ENCODE data around the gene CRTAP.
"Not testable (repeated sequence)": the region's sequence is repeated elsewhere in the genome, so short reads cannot be mapped to it uniquely, and the experiment has no call there.

DNA sequence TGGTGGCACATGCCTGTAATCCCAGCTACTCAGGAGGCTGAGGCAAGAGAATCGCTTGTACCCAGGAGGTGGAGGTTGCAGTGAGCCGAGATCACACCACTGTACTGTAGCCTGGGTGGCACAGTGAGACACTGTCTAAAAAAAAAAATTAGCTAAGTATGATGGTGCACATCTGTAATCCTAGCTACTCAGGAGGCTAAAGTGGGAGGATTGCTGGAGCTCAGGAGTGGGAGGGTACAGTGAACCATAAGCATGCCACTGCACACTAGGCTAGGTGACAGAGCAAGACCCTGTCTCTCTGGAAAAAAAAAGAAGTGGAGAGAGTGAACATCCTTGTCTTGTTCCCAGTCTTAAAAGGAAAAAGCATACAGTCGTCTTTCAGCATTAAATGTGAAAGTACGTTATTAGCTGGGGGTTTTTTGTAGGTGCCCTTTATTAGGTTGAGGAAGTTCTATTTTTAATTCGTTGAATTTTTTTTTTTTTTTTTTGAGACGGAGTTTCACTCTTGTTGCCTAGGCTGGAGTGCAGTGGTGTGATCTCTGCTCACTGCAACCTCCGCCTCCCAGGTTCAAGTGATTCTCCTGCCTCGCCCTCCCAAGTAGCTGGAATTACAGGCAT lies 25.3 kb downstream of the CRTAP start:
- TF ChIP-seq, protein P1, sequence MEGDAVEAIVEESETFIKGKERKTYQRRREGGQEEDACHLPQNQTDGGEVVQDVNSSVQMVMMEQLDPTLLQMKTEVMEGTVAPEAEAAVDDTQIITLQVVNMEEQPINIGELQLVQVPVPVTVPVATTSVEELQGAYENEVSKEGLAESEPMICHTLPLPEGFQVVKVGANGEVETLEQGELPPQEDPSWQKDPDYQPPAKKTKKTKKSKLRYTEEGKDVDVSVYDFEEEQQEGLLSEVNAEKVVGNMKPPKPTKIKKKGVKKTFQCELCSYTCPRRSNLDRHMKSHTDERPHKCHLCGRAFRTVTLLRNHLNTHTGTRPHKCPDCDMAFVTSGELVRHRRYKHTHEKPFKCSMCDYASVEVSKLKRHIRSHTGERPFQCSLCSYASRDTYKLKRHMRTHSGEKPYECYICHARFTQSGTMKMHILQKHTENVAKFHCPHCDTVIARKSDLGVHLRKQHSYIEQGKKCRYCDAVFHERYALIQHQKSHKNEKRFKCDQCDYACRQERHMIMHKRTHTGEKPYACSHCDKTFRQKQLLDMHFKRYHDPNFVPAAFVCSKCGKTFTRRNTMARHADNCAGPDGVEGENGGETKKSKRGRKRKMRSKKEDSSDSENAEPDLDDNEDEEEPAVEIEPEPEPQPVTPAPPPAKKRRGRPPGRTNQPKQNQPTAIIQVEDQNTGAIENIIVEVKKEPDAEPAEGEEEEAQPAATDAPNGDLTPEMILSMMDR (IDR thresholded peaks at IDR 0.05) = not testable (repeated sequence)
- TF ChIP-seq POLR2AphosphoS5 (IDR thresholded peaks at IDR 0.05; ENCODE audit: low read depth, low read length); TCF7L2 (IDR thresholded peaks at IDR 0.05; ENCODE audit: low read depth, low read length); SIN3A (IDR thresholded peaks at IDR 0.05; ENCODE audit: borderline replicate concordance, insufficient read depth, low read depth, low read length): not testable (repeated sequence)
- TF ChIP-seq, protein P2, sequence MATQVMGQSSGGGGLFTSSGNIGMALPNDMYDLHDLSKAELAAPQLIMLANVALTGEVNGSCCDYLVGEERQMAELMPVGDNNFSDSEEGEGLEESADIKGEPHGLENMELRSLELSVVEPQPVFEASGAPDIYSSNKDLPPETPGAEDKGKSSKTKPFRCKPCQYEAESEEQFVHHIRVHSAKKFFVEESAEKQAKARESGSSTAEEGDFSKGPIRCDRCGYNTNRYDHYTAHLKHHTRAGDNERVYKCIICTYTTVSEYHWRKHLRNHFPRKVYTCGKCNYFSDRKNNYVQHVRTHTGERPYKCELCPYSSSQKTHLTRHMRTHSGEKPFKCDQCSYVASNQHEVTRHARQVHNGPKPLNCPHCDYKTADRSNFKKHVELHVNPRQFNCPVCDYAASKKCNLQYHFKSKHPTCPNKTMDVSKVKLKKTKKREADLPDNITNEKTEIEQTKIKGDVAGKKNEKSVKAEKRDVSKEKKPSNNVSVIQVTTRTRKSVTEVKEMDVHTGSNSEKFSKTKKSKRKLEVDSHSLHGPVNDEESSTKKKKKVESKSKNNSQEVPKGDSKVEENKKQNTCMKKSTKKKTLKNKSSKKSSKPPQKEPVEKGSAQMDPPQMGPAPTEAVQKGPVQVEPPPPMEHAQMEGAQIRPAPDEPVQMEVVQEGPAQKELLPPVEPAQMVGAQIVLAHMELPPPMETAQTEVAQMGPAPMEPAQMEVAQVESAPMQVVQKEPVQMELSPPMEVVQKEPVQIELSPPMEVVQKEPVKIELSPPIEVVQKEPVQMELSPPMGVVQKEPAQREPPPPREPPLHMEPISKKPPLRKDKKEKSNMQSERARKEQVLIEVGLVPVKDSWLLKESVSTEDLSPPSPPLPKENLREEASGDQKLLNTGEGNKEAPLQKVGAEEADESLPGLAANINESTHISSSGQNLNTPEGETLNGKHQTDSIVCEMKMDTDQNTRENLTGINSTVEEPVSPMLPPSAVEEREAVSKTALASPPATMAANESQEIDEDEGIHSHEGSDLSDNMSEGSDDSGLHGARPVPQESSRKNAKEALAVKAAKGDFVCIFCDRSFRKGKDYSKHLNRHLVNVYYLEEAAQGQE (IDR thresholded peaks at IDR 0.05; ENCODE audit: insufficient read depth in 1 of 2, low read depth in 2 of 2, low read length in 1 of 2) = not testable (repeated sequence)
